Medulla oblongata (tissue), 1 donor: ENCODE results near the gene AGPAT3.

ENCODE experiments used
- DNase-seq: peaks from one replicate; pipeline ENCODE4 v3.0.0-alpha.2; 2015; ENCODE audit errors: extremely low spot score

The AGPAT3 gene

DNA sequence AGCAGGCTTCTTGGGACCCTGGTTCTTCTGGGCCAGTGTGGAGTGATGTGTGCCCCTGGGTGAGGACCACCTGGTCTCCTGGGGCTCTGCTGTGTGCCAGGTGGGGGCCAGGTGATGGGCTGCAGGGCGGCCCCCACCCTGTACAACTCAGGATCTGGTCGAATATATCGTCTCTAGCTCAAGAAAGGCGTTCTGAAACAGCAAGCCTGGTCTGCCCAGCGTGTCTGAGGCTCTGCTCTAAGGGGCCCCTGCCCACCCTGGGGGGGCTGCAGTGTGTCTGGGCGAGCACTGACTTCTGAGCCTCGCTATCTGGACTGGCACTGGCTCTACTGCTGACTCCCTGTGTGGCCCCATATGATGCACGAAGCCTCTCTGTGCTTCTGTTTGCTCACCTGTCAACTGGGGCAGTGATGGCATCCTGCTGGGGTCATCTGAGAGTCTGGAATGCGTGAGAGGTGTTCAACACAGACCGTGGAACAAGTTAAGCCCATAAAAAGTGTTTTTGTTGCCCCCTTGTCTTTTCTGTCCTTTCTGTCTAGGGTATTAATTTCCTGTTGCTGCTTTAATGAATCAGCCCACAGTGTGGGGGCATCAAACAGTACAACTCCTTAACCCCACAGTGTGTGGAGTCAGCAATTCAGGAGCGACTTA lies 91.1 kb downstream of the AGPAT3 start:
- DNase-seq = no peak

DNA sequence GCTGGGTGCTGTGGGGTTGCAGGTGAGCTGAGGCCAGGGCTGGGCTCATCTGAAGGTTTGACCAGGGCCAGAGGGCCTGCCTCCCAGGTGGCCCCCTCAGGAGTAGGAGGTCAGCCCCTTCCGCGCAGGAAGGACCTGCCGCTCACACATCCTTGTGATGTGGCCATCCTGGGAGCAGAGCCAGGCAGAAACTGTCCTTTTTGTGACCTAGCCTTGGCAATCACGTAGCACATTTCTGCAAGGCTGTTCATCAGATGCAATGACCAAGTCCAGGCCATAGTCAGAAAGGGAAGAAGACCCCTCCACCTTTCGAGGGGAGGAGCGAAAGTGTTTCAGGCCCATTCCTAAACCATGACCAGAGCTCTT lies 91.6 kb downstream of the AGPAT3 start:
- DNase-seq = no peak

DNA sequence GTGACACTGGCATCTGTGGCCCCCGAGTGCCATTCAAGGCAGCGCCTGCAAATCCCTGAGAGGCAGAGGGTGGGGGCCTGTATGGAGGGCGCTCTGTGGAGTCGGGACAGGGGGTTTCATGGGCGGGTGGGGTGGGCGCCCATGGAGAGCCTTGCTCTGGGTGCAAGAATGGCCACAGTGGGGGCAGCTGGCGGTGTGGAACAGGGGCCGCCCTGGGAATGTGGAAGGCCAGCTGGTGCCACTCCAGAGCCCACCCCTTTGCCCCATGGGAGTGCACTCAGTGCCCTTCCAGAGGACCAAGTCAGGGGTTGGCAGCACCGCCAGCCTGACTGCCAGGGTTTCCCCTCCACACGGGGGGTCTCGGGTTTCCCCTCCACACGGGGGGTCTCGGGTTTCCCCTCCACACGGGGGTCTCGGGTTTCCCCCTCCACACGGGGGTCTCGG lies 92.1 kb downstream of the AGPAT3 start:
- DNase-seq = no peak

DNA sequence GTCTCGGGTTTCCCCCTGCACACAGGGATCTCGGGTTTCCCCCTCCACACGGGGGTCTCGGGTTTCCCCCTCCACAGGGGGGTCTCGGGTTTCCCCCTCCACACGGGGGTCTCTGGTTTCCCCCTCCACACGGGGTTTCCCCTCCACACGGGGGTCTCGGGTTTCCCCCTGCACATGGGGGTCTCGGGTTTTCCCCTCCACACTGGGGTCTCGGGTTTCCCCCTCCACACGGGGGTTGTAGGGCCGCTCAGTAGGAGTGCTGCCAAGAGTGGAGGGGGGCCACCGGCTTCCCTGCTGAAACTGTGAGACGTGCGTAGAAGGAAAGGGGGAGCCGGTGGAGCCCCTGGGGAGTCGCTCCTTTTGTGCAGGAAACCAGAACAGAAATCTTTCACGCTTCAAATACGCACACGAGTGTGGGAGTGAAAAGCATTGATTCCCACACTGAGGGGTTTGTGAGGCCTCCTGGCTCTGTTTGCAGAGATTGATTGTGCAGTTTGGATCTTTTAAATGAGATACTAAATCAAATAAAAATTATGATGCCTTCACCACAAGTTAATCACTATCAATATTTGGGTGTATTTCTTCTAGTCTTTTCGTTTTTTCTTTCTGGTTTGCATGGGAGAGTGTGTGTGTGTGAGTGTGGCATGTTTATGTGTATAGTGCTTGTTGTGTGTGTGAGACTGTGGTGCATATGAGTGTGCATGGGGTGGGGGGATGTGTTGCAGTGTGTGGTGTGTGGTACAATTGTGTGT lies 92.8 kb downstream of the AGPAT3 start:
- no peak for DNase-seq

DNA sequence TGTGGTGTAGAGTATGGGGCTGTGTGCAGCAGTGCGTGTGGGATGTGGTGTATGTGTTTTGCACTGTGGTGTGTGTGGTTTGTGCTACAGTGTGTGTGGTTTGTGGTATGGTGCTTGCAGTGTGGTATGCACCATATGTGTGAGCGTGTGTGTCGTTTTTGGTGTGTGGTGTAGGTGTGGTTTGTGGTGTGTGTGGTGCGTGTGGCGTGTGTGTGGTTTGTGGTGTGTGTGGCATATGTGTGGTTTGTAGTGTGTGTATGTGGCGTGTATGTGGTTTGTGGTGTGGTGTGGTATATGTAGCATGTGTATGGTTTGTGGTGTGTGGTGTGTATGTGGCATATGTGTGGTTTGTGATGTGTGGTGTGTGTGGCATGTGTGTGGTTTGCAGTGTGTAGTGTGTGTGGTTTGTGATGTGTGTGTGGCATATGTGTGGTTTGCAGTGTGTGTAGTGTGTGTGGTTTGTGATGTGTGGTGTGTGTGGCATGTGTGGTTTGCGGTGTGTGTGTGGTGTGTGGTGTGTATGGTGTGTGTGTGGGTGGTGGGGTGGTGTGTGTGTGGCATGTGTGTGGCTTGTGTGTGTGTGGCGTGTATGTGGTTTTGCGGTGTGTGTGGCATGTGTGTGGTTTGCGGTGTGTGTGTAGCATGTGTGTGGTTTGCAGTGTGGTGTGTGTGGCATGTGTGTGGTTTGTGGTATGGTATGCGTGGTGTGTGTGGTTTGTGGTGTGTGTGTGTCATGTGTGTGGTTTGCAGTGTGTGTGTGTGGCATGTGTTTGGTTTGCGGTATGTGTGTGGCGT lies 93.5 kb downstream of the AGPAT3 start:
- DNase-seq = no peak

DNA sequence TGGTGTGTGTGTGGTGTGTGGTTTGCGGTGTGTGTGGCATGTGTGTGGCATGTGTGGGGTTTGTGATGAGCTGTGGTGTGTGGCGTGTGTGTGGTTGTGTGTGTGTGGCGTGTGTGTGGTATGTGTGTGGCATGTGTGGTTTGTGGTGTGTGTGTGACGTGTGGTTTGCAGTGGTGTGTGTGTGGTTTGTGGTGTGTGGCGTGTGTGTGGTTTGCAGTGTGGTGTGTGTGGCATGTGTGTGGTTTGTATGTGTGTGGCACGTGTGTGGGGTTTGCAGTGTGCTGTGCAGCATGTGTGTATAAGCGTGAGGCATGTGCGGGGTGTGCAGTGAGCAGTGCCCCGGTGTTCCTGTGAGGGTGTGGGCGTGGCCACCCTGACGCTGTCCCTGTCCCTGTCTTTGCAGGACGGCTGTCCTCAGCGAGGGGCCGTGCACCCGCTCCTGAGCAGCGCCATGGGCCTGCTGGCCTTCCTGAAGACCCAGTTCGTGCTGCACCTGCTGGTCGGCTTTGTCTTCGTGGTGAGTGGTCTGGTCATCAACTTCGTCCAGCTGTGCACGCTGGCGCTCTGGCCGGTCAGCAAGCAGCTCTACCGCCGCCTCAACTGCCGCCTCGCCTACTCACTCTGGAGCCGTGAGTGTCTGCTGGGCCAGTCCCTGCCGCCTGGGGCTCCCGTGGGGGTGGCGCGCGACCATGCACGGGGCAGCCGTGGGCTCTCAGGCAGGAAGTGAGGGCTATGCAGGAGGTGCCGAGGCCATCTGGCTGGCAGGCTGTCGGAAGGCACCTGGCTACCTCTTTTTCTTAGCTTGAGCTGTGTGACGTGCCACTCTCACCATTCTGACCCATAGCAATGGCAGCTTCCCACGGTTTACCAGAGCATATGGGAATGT lies 94.5 kb downstream of the AGPAT3 start:
- DNase-seq = no peak

DNA sequence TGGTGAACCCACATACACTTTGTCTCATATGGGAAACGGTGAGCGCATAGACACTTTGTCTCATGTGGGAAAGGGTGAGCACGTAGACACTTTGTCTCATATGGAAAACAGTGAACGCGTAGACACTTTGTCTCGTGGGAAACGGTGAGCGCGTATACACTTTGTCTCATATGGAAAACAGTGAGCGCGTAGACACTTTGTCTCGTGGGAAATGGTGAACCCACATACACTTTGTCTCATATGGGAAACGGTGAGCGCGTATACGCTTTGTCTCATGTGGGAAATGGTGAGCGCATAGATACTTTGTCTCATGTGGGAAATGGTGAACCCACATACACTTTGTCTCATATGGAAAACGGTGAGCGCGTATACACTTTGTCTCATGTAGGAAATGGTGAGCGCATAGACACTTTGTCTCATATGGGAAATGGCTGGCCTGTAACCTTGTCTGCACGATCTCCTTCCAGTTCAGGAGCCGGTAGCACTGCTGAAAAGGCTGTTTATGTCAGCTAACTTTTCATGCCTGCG lies 96.4 kb downstream of the AGPAT3 start:
- DNase-seq = no peak

DNA sequence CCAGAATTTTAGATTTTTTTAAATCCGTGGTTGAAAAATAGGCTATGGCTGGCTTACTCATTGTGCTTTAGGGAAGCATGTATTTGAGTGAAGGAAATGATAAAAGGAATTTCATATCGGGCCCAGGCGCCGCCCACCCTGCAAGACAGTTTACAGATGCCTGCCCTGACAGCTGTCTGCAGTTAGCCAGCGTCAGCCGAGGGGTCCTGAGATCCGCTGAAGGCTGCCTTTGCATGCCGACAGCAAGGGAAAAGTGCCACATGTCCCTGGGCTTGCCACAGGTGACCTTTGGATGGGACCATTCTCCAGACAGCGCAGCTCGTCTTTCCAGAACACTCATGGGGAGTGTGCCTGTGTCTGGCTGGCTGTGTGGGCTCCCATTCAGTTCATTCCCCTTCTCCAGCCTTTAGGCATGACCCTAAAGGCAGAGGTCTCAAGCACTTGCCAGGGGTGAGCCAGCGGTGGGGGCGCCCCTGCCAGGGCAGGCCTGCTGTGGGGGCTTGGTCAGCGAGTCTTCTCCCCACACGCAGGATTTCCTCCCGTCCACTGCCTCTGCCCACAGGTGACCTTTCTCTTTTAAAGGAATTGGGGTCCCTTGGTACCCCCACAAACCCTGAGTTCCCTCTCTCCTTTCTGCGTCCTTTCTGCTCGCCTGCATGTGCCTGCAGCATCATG lies 101.0 kb downstream of the AGPAT3 start:
- no peak for DNase-seq

DNA sequence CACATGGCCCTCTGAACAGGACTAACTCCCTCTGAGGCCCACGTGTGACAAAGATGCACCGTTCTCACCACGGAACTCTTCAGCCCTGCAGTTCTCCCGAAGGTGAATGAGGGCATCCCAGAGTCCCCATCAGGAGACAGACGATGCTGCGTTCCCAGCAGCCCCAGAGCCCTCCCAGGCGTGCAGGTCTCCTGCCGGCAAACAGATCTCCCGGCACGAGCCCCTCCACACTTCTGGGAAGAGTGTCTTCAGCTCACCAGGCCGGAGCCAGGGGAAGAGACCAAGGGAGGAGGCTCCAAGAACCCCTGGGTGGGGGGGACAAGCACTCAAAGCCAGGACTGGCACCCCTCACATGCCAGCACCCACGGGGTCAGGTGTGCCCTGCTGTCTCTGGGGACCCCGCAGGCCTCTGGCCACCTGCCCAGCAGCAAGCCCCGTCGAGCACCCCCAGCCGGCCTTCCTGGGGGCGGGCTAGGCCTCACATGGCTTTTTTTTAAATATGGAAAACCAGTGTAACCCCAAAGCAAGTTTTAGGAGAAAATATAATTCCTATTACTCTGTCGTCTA lies 102.0 kb downstream of the AGPAT3 start:
- no peak for DNase-seq

DNA sequence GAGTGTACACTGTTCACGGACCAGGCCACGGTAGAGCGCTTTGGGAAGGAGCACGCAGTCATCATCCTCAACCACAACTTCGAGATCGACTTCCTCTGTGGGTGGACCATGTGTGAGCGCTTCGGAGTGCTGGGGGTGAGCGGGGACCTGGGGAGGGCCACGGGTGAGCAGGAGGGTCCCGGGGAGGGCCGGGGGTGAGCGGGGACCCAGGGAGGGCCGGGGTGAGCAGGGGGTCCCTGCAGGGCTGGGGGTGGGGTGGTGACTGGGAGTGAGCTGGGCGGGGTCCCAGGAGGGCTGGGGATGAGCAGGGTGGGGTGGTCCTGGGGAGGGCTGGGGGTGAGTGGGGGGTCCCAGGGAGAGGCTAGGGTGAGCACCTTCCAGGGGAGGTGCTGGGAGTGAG lies 103.0 kb downstream of the AGPAT3 start:
- no peak for DNase-seq

DNA sequence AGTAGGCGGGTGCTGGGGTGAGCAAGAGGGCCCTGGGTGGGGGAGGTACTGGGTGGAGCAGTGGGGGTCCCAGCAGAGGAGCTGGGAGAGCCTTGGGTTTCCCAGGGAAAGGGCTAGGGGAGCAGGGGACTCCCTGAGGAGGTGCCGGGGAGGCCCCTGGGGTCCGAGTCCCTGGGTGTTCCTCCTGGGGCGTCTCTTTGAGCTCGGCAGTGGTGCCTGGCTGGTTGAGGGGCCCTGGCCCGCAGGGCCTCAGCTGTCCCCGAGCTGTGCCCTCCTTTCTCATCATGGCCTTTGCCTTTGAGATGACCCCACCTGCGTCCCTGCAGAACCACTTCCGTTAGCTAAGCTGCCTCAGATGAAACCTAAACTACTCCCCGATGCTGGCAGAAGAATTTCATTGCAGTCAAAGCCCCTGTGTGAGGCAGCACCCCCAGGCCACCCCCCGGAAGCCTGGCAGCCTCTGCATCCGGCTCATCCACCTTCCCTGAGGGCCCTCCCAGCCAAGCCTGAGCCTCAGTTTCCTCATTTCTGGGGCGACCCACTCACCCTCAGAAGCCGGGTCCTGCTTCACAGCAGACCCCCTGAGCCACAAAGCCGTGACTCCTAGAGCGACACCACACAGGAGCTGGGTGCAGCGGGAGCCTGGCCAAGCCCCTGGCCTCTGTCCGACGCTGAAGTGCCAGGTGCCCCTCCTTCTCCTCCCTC lies 103.5 kb downstream of the AGPAT3 start:
- no peak for DNase-seq

DNA sequence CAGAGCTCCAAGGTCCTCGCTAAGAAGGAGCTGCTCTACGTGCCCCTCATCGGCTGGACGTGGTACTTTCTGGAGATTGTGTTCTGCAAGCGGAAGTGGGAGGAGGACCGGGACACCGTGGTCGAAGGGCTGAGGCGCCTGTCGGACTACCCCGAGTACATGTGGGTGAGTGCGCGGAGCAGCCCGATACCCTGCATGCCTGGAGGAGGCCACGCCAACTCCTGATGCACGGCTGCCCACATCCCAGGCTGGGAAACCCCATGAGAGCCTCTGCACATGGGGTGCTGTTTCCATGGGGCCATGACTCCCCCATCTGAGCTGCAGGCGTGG lies 104.1 kb downstream of the AGPAT3 start:
- DNase-seq = no peak

DNA sequence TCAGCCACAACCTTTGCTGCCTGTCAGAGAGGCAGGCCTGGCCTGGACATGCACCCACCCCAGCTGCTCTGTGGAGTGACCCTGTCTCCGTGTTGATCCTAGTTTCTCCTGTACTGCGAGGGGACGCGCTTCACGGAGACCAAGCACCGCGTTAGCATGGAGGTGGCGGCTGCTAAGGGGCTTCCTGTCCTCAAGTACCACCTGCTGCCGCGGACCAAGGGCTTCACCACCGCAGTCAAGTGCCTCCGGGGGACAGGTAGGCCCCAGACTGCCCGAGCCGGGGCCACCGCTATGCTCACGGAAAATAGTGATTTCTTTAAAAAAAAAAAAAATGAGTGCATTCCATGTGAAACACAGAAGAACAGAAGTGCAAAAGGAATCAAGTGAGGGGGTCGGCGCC lies 105.5 kb downstream of the AGPAT3 start:
- DNase-seq = no peak

DNA sequence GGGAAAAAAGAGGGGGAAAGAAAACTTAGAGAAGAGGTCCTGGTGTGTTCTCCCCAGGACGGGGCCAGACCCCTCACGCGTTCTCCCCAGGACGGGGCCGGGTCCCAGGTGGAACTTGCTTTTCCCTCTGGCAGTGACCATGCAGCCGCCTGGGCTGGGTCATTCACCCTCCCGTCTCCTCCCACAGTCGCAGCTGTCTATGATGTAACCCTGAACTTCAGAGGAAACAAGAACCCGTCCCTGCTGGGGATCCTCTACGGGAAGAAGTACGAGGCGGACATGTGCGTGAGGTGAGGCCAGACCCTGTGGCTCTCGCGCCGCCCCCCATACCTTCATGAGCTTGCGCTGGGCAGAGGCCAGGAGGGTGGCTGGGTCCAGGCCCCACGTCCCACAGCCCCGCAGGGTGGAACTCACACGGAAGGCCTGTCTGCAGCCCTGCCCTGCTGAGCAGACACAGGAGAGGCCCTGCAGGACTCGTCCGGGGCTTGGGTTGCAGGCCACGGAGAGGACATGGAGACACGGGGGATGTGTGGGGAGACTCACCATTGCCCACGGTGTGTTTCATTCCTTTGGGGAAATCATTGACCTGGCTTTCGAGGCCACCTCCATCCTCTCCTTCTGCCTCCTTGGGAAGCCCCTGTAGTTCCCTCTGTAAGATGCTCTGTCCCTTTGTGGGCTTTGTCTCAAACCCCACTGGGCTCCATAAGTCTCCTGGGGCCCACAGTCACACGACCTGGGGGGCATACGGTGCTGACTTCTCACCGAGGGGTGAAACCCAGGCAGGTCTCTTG lies 106.4 kb downstream of the AGPAT3 start:
- peak; percentile 26 for DNase-seq

DNA sequence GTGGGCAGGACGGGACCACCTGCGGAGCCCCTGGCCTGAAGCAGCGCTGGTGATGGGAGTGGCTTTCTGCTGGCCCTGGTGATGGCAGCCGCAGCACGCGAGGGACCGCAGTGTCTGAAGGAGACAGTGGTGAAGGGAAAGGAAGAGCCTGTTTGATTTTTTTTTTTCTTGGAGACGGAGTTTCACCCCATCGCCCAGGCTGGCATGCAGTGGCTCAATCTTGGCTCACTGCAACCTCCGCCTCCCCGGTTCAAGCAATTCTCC lies 106.9 kb downstream of the AGPAT3 start:
- no peak for DNase-seq

DNA sequence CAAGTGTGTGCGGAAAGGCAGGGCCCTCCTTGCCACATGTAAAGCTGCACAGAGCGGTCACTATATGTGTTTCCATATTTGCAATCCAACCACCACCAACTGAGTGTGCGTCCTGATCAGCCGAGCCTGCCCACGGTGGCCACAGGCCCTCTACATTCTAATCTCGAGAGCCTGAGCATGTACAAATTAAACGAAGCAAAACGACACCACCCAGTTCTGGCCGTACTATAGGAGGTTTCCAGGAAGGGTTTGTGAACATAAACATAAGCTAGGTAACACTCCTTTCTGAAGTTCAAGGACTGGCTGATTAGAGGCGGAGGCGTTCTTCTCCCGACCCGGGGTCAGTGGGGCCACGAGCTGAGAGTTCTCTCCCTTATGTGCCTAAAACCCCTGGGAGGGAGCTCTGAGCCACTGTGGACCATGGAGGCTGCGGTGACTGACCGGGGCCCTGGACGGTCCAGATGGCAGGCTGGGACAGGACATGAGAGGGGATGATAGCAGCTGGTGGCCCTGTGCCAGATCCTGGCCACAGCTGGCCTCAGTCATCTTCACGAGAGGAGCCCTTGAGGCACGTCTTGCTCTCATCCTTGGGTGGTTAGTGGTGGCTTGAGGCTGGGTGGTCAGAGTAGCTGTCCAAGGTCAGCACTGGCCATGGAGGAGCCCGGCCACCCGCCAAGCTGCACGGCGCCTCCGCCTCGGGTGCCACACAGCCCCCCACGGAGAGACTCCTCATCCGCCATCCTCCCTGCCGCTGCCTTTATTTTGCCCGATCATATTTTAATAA lies 108.0 kb downstream of the AGPAT3 start:
- no peak for DNase-seq

DNA sequence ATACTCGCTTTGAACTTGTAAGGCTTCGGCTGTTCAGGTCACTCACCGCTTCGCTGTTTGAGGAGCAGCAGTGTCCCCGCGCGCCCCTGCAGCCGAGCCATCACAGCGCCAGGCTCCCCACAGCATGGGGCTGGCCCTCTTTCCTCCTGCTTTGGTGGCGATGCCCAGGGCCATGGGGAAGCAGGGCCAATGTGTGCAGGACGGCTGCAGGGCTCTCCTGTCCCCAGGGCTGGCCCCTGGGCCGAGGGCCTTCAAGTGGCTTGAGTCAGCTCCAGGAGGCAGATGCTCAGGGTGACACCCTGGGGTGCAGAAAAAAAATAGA lies 108.6 kb downstream of the AGPAT3 start:
- no peak for DNase-seq

DNA sequence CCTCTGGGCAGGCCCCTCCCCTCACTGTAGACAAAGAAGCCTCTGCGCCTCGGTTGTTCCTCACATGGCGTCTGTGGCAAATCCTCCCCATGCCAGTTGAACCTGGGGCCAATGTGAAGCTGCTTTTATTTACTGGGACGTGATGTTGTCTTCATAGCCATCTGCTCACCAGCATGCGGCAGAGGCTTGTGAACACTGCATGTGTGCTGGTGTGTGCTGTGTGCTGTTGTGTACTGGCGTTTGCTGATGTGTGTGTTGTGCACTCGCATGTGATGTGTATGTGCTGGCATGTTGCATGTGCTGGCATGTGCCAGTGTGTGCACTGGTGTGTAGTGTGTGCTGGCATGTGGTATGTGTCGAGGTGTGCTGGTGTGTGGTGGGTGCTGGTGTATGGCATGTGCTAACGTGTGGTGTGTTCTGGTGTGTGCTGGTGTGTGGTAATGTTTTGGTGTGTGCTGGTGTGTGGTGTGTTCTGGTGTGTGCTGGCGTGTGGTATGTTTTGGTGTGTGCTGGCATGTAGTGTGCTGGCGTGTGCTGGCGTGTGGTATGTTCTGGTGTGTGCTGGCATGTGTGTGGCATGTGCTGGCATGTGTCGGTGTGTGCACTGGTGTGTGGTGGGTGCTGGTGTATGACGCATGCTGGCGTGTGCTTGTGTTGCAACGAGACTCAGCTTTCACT lies 109.9 kb downstream of the AGPAT3 start:
- no peak for DNase-seq
